ENCODE data around the gene ANGPTL7.
A peak's percentile ranks its signal among the peaks of the same experiment; 100 is the strongest.

Gene ANGPTL7

DNA sequence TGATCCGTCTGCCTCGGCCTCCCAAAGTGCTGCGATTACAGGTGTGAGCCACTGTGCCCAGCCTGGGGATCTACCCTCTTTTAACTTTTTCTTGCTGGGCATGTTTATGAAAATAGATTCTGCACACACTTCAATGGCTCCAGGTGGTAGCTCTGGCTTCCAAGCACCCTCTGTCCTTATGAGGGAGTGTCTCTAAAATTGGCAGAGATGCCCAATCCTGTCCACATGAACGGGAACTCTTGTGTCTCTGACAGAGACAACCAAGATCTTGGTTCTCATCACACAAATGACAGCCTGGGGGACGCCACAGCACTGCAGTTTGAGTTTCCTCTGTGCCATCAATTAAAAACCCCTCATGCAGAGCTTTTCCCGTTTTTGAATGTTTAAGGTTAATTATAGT, 43.4 kb upstream of the ANGPTL7 start:
- no peak overlapping the region for H3K4me3 ChIP-seq (ENCODE audit: low read depth, low read length)
- DNase-seq (ENCODE audit: low read depth), result no peak
- no peak for TF ChIP-seq POLR2A (IDR thresholded peaks at IDR 0.05; ENCODE audit: extremely low read depth, insufficient read length)
- TF ChIP-seq, protein P1, sequence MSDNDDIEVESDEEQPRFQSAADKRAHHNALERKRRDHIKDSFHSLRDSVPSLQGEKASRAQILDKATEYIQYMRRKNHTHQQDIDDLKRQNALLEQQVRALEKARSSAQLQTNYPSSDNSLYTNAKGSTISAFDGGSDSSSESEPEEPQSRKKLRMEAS (IDR thresholded peaks at IDR 0.05; ENCODE audit: low read depth, low read length), result no peak
- TF ChIP-seq MYC (IDR thresholded peaks at IDR 0.05; ENCODE audit: low read depth, low read length), result no peak
- TF ChIP-seq, protein P2, sequence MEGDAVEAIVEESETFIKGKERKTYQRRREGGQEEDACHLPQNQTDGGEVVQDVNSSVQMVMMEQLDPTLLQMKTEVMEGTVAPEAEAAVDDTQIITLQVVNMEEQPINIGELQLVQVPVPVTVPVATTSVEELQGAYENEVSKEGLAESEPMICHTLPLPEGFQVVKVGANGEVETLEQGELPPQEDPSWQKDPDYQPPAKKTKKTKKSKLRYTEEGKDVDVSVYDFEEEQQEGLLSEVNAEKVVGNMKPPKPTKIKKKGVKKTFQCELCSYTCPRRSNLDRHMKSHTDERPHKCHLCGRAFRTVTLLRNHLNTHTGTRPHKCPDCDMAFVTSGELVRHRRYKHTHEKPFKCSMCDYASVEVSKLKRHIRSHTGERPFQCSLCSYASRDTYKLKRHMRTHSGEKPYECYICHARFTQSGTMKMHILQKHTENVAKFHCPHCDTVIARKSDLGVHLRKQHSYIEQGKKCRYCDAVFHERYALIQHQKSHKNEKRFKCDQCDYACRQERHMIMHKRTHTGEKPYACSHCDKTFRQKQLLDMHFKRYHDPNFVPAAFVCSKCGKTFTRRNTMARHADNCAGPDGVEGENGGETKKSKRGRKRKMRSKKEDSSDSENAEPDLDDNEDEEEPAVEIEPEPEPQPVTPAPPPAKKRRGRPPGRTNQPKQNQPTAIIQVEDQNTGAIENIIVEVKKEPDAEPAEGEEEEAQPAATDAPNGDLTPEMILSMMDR (IDR thresholded peaks at IDR 0.05; ENCODE audit: low read depth, low read length), result no peak

DNA sequence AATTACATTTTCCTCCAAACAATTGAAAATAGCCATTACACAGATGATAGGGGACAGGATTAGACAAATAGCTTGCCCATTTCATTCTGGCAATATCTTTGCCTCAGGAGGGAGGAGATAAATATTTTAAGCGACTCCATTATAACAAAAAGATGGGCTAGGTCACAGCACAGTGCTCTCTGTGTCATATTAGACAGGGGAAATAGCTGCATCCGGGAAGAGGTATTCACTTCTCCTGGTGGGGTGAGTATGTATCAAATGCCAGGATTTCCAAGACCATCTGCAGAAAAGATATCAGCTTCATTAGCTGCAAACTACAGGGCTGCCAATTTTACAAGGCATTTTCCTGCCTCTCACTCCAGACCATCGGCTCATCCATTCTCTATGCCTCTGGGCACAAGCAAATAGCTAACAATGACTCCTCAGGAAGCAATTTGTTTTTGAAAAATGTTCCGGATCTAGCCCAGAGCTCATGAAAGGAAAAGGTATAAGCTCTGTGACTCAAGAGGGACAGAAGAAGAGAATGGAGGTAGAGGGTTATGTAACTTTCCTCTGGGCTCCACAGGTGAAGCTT, 41.9 kb upstream of the ANGPTL7 start:
- TF ChIP-seq MYC (IDR thresholded peaks at IDR 0.05; ENCODE audit: low read depth, low read length), result no peak
- TF ChIP-seq, protein P1 (IDR thresholded peaks at IDR 0.05; ENCODE audit: low read depth, low read length), result no peak
- DNase-seq (ENCODE audit: low read depth), result no peak
- H3K4me3 ChIP-seq (ENCODE audit: low read depth, low read length), result no peak overlapping the region

DNA sequence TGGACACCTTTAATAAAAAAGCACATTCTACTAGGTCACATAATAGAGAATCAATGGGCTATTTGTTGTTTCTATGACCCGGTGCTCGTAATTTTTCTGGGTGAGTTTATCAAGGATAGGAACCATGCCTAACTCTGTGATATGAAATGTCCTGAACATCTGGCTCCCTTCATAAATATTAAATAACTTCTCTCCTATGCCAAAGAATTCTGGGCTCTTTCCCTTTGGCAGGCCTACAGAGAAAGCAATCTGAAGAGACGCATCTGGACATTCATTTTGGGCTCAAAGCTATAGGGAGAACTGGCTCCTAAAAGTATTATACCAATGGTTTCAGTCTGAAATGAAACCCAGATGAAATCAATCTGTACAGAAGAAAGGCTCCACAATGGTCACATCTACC, 38.8 kb upstream of the ANGPTL7 start:
- H3K4me3 ChIP-seq (ENCODE audit: low read depth, low read length), result no peak overlapping the region
- TF ChIP-seq POLR2A (IDR thresholded peaks at IDR 0.05; ENCODE audit: extremely low read depth, insufficient read length) (no peak), MYC (IDR thresholded peaks at IDR 0.05; ENCODE audit: low read depth, low read length) (no peak)
- TF ChIP-seq, protein P1 (IDR thresholded peaks at IDR 0.05; ENCODE audit: low read depth, low read length), result no peak
- TF ChIP-seq, protein P2 (IDR thresholded peaks at IDR 0.05; ENCODE audit: low read depth, low read length), result no peak
- DNase-seq (ENCODE audit: low read depth), result no peak

DNA sequence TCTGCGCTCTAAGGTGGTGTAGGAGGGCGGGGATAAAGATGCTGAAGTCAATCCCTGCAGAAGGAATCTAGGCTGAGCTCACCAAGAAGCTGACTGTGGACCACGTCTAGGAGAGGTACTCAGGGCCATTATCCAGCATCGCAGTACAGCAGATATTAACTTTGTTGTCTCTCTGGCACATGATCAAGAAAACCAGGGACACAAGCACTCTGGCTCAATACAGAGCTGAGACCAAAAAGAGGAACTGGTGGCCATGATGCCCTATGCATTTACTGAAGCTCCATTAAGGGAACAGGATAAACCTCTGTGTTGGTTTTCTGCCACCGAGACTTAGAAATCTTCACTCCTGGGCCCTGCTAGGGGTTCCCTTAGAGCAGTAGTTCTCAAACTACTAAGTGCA, 38.0 kb upstream of the ANGPTL7 start:
- no peak for TF ChIP-seq MYC (IDR thresholded peaks at IDR 0.05; ENCODE audit: low read depth, low read length)
- no peak overlapping the region for H3K4me3 ChIP-seq (ENCODE audit: low read depth, low read length)
- peak; percentile 20 for DNase-seq (ENCODE audit: low read depth)

DNA sequence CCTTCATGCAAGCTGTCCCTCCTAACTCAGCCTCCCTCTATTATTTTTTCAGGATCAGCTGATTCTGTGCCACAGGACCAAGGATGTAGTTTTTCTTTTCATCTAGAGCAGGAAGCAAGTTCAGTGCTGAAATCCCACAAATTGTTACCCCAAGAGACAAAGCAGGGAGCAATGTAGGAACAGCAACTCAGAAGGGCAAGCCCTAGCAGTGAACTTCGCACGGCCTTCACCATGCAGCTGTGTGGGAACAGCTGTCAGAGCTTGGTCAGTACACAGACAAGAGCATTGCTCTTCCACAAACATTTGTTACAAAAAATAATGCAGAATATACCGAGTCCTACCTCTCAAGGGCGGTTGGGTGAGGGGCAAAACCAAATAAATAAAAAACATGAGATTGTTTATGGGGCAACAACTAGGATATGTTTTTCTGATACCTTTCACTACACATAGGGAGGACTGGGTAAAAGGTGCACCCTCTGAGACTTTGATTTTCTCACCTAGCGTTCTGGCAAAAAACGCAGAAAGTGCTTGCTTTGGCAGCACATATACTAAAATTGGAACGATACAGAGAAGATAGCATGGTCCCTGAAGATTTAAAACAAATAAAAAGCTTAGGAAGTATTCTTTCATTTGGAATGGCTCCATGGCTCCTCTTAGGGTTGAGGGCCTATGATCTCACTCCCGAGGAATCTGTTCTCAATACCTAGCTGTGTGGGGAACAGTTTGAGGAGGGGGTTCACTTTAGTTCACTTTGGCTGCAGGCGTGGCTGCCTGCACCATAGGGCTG, 37.1 kb upstream of the ANGPTL7 start:
- DNase-seq (ENCODE audit: low read depth), result no peak
- H3K4me3 ChIP-seq (ENCODE audit: low read depth, low read length), result no peak overlapping the region
- TF ChIP-seq, protein P1 (IDR thresholded peaks at IDR 0.05; ENCODE audit: low read depth, low read length), result no peak
- TF ChIP-seq, protein P2 (IDR thresholded peaks at IDR 0.05; ENCODE audit: low read depth, low read length), result no peak
- no peak for TF ChIP-seq MYC (IDR thresholded peaks at IDR 0.05; ENCODE audit: low read depth, low read length)
- TF ChIP-seq POLR2A (IDR thresholded peaks at IDR 0.05; ENCODE audit: extremely low read depth, insufficient read length), result no peak

DNA sequence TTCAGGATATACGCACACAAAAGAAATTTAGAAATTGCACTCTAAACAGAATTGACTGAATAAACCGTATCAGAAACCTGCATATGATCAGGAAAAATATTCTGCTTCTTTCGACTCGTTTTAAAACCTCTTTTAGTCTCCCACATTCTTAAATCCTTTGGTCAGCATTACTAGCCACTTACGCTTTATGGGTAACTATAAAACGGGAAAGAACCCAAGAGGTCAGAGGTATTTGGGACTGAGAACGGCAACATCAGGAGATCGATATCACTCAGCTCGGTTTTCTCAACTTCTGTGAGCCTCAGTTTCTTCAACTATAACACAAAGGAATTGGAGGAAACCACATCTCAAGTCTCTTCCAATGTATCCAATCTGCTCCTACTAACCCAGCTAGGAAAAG, 36.4 kb upstream of the ANGPTL7 start:
- H3K4me3 ChIP-seq (ENCODE audit: low read depth, low read length), result no peak overlapping the region
- TF ChIP-seq, protein P1 (IDR thresholded peaks at IDR 0.05; ENCODE audit: low read depth, low read length), result no peak
- TF ChIP-seq MYC (IDR thresholded peaks at IDR 0.05; ENCODE audit: low read depth, low read length), result no peak
- TF ChIP-seq, protein P2 (IDR thresholded peaks at IDR 0.05; ENCODE audit: low read depth, low read length), result no peak
- TF ChIP-seq POLR2A (IDR thresholded peaks at IDR 0.05; ENCODE audit: extremely low read depth, insufficient read length), result no peak

More for the DNA sequence above, 36.4 kb upstream of the ANGPTL7 start:
- DNase-seq (ENCODE audit: low read depth), result no peak

Measured in NB4 (cell line).